Transverse colon (tissue), 4 donors: ENCODE data around the gene SMYD4. TPM values are rescaled to one million over a fixed set of nuclear protein-coding genes. Genes with fewer than 3 reads are reported as not detected.
"Not testable (repeated sequence)": the region's sequence is repeated elsewhere in the genome, so short reads cannot be mapped to it uniquely, and the experiment has no call there.

Experiments used
- DNase-seq: peaks from one replicate; pipeline ENCODE4 v3.0.0-alpha.2; 2019
- H3K27ac ChIP-seq, 4 donors: fragments of 200-600 bp; sonication (generic); 2 replicates each; pipeline ENCODE4 v1.5.1; 2016 to 2018; ENCODE audit warnings: inconsistent platforms in 4 of 4
- H3K27me3 ChIP-seq: fragments of 200-600 bp; sonication (generic); 2 replicates; pipeline ENCODE4 v1.5.1; 2017; ENCODE audit warnings: inconsistent platforms
- H3K36me3 ChIP-seq, 4 donors: fragments of 200-600 bp; sonication (generic); 2 replicates each; pipeline ENCODE4 v1.5.1; 2017 to 2019; ENCODE audit warnings: inconsistent platforms in 4 of 4
- H3K4me1 ChIP-seq, 4 donors: fragments of 200-600 bp; sonication (generic); 2 replicates each; pipeline ENCODE4 v1.5.1; 2017 to 2020; ENCODE audit warnings: inconsistent platforms in 4 of 4
- H3K4me3 ChIP-seq, 4 donors: fragments of 200-600 bp; sonication (generic); 1 replicate in 1 of 4; 2 replicates in 3 of 4; pipeline versions ENCODE4 v1.5.1 to v1.6.1; 2017 to 2019; ENCODE audit warnings: inconsistent platforms in 4 of 4
- H3K9me3 ChIP-seq, 2 donors: fragments of 200-600 bp; sonication (generic); 2 replicates each; pipeline ENCODE4 v1.5.1; 2017 to 2019; ENCODE audit warnings: inconsistent platforms in 2 of 2
- CTCF ChIP-seq, 5 experiments: fragments of 200-600 bp in 3 of 5; fragments of 450-650 bp in 2 of 5; sonication (generic) in 3 of 5; IDR thresholded peaks; 1 replicate in 2 of 5; 2 replicates in 3 of 5; pipeline ENCODE4 v1.5.1; 2016 to 2017; ENCODE audit warnings: antibody characterized with exemption in 5 of 5, inconsistent platforms in 3 of 5, mild to moderate bottlenecking in 2 of 5, moderate library complexity in 1 of 5
- EP300 ChIP-seq: sonication (generic); formaldehyde crosslinking; IDR thresholded peaks from one replicate; pipeline ENCODE4 v1.6.1; 2017; ENCODE audit warnings: antibody characterized with exemption, low read depth
- POLR2A ChIP-seq: fragments of 450-650 bp; IDR thresholded peaks from one replicate; pipeline ENCODE4 v1.6.1; 2016; ENCODE audit warnings: antibody characterized with exemption, mild to moderate bottlenecking, moderate library complexity
- POLR2AphosphoS5 ChIP-seq, 3 donors: sonication (generic); formaldehyde crosslinking; IDR thresholded peaks; one replicate each; pipeline ENCODE4 v1.6.1; 2016; ENCODE audit warnings: antibody characterized with exemption in 3 of 3
- WGBS, 2 donors: methylation state at CpG; one replicate each; pipeline ENCODE4 v1.1.5; 2018; ENCODE audit warnings: low coverage in 1 of 2; 5-methylcytosine and 5-hydroxymethylcytosine counted together
- in situ Hi-C, 4 donors: fragments of 200-750 bp; cut with MboI; loops; one replicate each; pipeline versions ENCODE4 v1.15.0 to v1.15.1; 2017; ENCODE audit warnings: low sequenced_read_pairs in 3 of 4, low pct_ligation_motif_present in 1 of 4, low pct_unique_long_range_greater_than_20kb in 1 of 4
- intact Hi-C: fragments of 100-400 bp; cut with DNase I; formaldehyde crosslinking; loops from one replicate; pipeline ENCODE4 v1.15.1; 2023; ENCODE audit warnings: low total_unique reads
- total RNA-seq, 4 donors: library from RNA; depleted of rRNA; stranded (reverse); fragments of >200 nt; gene quantifications; one replicate each; pipeline ENCODE4 v1.1.0, GENCODE V29; 2016

The SMYD4 gene
- total RNA-seq, 4 donors from 2014 or later: 4.1 to 14.8 (median 9.0) TPM

GRCh38 chr17:1745513-1746020 is 84.1 kb downstream of the SMYD4 start:
- DNase-seq: no peak
- WGBS, 2 donors: 91% methylated on average over 11 of the region's 12 CpGs; no CpG with 5 or more reads in 1 of the 2 donors
- Histone ChIP-seq H3K9me3 (no peaks in the 10 kb centered on the region), H3K27ac (no peak overlapping the region), H3K27me3 (no peaks in the 10 kb centered on the region), H3K36me3 (no peaks in the 10 kb centered on the region), H3K4me1 (peaks cover 0 to 11% (median 5%) of the 10 kb centered on the region in 4 donors), H3K4me3 (no peak overlapping the region)
- in situ Hi-C loops: no loop called here
- TF ChIP-seq POLR2AphosphoS5 (IDR thresholded peaks at IDR 0.05) (no peak), CTCF (IDR thresholded peaks at IDR 0.05) (no peak), EP300 (no peak), POLR2A (no peak)
- intact Hi-C loops: no loop called here

GRCh38 chr17:1744551-1745512 is 84.9 kb downstream of the SMYD4 start:
- H3K9me3 ChIP-seq: no peaks in the 10 kb centered on the region
- in situ Hi-C loops: no loop called here
- no peak for DNase-seq
- H3K4me3 ChIP-seq: no peak overlapping the region
- H3K36me3 ChIP-seq: no peaks in the 10 kb centered on the region
- H3K27ac ChIP-seq: no peak overlapping the region
- intact Hi-C loops: no loop called here
- WGBS, 2 donors: 81 to 84% methylated on average over 8 to 29 of the region's 29 CpGs
- no peak for TF ChIP-seq CTCF (IDR thresholded peaks at IDR 0.05)
- H3K27me3 ChIP-seq: no peaks in the 10 kb centered on the region
- peaks cover 0 to 11% (median 5%) of the 10 kb centered on the region in 4 donors for H3K4me1 ChIP-seq

GRCh38 chr17:1743088-1743439 is 86.6 kb downstream of the SMYD4 start:
- no peaks in the 10 kb centered on the region for H3K9me3 ChIP-seq
- intact Hi-C loops: no loop called here
- no peak for DNase-seq
- TF ChIP-seq POLR2A (no peak), CTCF (IDR thresholded peaks at IDR 0.05) (no peak), POLR2AphosphoS5 (IDR thresholded peaks at IDR 0.05) (no peak), EP300 (no peak)
- WGBS, 2 donors: 82% methylated on average over 2 of the region's 2 CpGs; no CpG with 5 or more reads in 1 of the 2 donors
- H3K4me1 ChIP-seq: peaks cover 0 to 11% (median 5%) of the 10 kb centered on the region in 4 donors
- in situ Hi-C loops: no loop called here
- H3K27me3 ChIP-seq: no peaks in the 10 kb centered on the region
- no peaks in the 10 kb centered on the region for H3K36me3 ChIP-seq
- no peak overlapping the region for H3K27ac ChIP-seq
- no peak overlapping the region for H3K4me3 ChIP-seq

- DNase-seq: no peak
- in situ Hi-C loops: no loop called here
- 37 to 49% methylated on average over 3 to 10 of the region's 10 CpGs for WGBS, 2 donors
- Histone ChIP-seq H3K27ac (no peak within 1 kb of the TSS), H3K4me3 (no peak within 1 kb of the TSS), H3K9me3 (no peaks in the 10 kb centered on the region), H3K4me1 (peaks cover 0 to 14% (median 5%) of the 10 kb centered on the region in 4 donors), H3K36me3 (peaks cover 0 to under 1% (median 0%) of the 10 kb centered on the region in 4 donors), H3K27me3 (no peaks in the 10 kb centered on the region)
- TF ChIP-seq POLR2AphosphoS5 (IDR thresholded peaks at IDR 0.05): no peak
- no peak for TF ChIP-seq CTCF (IDR thresholded peaks at IDR 0.05)
- intact Hi-C loops: no loop called here
Observed at GRCh38 chr17:1742371-1743087, 87.2 kb downstream of the SMYD4 start, which contains the start of gene SERPINF2. Gene SERPINF2, plus strand, starts transcription at chr17:1742871. Its CDS starts 2,125 bp downstream, at chr17:1744996.

GRCh38 chr17:1741899-1742298 is 87.8 kb downstream of the SMYD4 start:
- H3K4me3 ChIP-seq, H3K36me3 ChIP-seq, DNase-seq, intact Hi-C loops, H3K27me3 ChIP-seq, H3K27ac ChIP-seq, H3K9me3 ChIP-seq, in situ Hi-C loops: not testable (repeated sequence)
- peaks cover 0 to 14% (median 2%) of the 10 kb centered on the region in 4 donors for H3K4me1 ChIP-seq
- WGBS, 2 donors: 89% methylated on average over 7 of the region's 7 CpGs; no CpG with 5 or more reads in 1 of the 2 donors
